ENCODE data around the gene TMEM214.

TMEM214 gene

GRCh38 chr2:27042985-27043634 lies 10.3 kb downstream of the TMEM214 start:
- TF ChIP-seq CTCF (IDR thresholded peaks at IDR 0.05; ENCODE audit: low read depth, low read length, missing control alignments): no peak
- H3K4me3 ChIP-seq (ENCODE audit: low read depth, low read length): no peak overlapping the region
- no peak for DNase-seq (ENCODE audit: low read depth)

DNA sequence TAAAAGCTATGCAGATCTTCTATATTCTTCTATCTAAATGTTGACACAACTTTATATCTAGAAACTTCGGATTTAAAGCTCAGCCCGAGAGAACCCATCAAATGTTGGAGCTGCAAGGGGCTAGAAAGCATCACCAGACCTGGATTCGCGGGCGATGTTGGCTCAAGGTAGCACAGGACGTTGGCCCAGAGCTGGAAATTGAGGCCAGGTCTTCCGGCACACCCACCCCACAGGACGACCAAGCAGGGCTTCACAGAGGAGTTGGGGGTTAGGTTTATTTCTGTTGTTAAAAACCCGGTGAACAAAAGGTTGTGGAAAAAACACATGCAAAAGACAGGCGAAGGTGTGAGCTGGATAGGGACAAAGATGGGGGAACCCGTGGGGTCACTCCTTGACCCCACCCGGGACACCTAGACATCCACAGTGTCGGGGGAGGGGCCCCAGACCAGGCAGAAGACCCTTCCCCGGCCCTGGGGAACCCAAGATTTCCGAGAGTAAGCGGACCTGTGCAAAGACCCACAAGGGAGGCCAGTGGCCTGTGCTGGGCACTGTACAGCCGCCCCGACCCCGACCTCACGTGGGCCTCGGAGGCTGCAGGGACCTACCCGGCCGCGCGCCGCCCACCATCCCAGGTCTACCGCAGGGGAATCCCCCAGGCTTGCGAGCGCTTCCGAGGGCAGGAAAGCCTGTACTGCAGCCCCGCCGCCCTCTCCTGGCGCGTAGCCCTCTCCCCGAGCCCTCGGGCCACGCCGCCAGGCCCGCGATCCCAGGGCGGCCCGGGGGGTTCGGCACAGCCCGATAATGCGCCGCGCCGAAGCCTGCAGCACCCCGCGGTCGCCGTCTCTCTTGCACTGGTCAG lies 16.9 kb downstream of the TMEM214 start:
- no peak for TF ChIP-seq CTCF (IDR thresholded peaks at IDR 0.05; ENCODE audit: low read depth, low read length, missing control alignments)
- DNase-seq (ENCODE audit: low read depth): peak; percentile 21
- H3K4me3 ChIP-seq (ENCODE audit: low read depth, low read length): peak overlapping the region; percentile 70

- peak; percentile 33 for TF ChIP-seq CTCF (IDR thresholded peaks at IDR 0.05; ENCODE audit: low read depth, low read length, missing control alignments)
Observed at GRCh38 chr2:27050281-27050995, 17.7 kb downstream of the TMEM214 start.

GRCh38 chr2:27050996-27051901 lies 18.5 kb downstream of the TMEM214 start, which contains the start of gene AGBL5:
TSS of gene AGBL5 (plus strand) at chr2:27051668. CDS start at chr2:27052959, 1,291 bp downstream.
- peak within 1 kb of the TSS; percentile 70 for H3K4me3 ChIP-seq (ENCODE audit: low read depth, low read length)
- no peak for TF ChIP-seq CTCF (IDR thresholded peaks at IDR 0.05; ENCODE audit: low read depth, low read length, missing control alignments)
- DNase-seq (ENCODE audit: low read depth): peak; percentile 91

More at GRCh38 chr2:27050281-27050995, 17.7 kb downstream of the TMEM214 start:
- DNase-seq (ENCODE audit: low read depth): peak; percentile 87
- peak overlapping the region; percentile 70 for H3K4me3 ChIP-seq (ENCODE audit: low read depth, low read length)

- no peak for TF ChIP-seq CTCF (IDR thresholded peaks at IDR 0.05; ENCODE audit: low read depth, low read length, missing control alignments)
- DNase-seq (ENCODE audit: low read depth): no peak
- peak overlapping the region; percentile 70 for H3K4me3 ChIP-seq (ENCODE audit: low read depth, low read length)
Observed at GRCh38 chr2:27051902-27052645, 19.3 kb downstream of the TMEM214 start.

All from GM12864 (cell line).